Stimulated activated CD8-positive, alpha-beta memory T cell treated with anti-CD3 and anti-CD28 coated beads, Interleukin-4, amount 100 ng/mL, for 4 hours (primary cell): Measurements from ENCODE around the gene CACNA2D3.

ENCODE experiments used
- DNase-seq, 2 donors: peaks; one replicate each; pipeline ENCODE4 v3.0.0-alpha.2; 2020; ENCODE audit warnings: low read depth in 2 of 2, low spot score in 1 of 2

The CACNA2D3 gene

DNA sequence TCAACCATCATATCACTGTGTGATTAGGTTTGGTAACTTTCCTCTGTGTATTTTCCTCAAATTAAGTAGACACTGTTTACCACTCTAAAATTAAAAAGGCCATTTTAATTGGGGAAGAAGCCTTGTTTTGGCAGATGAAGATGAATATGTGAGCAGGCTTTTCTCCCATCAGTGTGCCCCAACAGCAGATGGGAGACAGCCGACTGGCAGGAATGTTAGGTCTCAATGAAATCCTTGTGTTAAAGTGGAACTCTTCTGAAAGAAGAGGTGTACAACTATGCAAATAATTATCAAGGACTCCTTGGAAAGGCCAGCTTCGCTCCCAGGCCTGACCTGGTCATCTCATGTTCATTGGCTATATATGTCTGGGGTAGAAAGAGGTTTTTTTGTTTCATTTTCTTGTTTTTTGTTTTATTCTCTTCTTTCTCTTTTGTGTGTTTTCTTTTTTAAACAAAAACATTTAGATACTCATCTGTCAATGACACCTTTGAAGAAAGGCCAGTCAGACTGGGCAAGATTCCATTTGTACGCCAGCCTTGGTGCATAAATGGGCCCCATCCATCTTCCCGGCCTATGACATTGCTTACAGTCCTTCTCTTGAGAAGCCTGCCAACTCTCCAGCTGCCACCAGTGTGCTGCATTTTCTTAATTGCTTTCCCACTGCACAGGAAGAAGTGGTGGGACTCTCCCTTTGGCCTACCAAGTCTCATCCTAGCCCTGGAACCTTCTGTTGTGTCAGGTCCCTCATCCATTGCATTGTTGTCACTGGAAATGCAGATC is 779.7 kb downstream of the CACNA2D3 start:
- no peak for DNase-seq

DNA sequence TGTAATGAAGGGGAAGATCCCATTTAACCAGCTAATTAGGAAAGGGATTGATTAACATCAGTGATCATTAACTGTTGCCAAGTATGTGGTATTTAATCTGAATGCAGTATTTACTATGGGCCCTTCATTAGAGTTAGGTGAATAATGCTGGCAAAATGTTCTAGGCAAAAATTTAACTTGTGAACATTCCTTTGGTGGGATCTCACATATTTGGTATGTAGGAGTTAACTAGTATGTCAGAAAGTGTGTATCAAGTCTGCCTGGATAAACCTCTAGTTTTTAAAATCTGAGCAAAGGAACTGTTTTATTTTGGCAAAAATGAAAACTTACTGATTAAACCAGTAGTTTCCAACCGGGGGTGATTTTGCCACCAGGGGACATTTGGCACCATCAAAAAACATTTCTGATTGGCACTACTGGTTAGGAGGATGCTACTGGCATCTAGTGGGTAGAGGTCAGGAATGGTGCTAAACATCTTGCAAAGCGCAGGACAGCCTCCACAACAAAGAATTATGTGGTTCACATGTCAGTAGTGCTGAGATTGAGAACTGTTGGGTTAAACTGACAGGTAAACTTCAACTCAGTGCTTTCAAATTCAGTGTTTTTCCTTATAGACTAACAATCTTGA is 783.0 kb downstream of the CACNA2D3 start:
- DNase-seq = no peak

DNA sequence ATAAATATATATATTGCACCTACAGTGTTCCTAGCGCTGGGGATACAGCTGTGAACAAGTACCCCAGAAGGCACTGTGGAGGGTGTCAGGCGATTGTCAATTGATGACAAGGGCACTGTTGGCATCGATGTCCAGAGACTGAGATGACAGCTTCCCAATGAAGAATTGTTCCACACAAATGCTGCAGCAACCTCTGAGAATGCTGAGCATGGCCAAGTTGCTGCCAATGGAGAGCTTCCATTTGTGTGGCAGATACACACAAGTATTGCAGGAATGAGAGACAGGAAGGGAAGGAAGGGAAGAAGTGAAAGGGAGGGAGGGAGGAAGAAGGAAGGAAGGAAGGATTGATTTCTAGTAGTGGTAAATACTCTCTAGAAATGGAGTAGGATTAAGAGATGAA is 783.6 kb downstream of the CACNA2D3 start:
- DNase-seq = no peak

DNA sequence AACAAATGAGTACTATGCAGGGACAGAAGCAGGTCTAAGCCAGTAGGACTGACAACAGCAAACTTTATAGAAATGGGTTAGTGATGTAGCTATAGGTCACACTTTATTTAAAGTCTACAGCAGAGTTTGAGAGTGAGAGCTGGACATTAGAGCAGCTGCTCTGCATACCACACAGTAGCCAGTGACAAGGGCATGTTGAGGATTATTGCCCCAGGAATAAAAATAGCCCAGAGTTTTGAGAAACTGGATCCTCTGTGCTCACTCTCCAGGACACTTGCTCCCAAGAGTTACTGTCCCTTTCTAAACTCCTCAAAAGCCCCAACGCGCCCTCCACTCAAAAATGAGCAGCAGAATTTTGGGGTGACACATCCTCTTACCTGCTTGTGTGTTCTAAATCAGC is 784.4 kb downstream of the CACNA2D3 start:
- DNase-seq = no peak

DNA sequence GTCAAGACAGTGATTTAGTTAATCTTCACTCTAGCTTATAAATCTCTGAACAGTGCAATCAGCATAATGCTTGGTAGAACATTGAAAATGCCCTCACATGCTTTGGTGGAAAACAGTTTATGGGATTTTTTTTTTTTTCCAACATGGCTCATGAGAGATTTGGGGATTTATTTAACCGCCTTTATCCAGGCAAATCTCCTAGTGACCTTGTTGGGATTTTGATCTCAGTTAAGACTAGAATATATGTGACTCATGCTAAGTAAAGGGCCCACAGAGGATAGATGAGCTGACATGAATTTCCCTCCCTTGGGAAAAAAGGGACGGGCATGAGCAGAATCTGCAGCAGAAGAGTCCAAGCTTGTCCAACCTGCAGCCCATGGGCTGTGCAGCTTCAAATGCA is 786.8 kb downstream of the CACNA2D3 start:
- no peak for DNase-seq

DNA sequence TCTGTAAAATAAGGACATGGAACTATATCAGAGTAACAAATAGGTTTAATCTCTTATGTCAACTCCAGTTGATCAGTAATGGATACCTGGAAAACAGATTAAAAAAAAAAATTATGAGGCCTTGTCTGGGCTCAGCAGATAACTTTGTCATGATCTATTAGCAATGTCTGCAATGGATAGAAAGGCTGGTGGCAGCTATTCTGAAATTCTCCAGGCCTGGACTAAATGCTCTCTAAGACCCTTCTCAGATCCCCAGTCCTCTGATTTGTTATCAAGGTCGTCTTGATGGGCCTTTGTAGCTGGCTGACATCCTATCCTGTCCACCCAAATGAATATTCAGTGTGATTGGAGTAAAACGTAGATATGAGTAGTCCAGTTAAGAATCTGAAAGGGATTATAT is 791.8 kb downstream of the CACNA2D3 start:
- no peak for DNase-seq

DNA sequence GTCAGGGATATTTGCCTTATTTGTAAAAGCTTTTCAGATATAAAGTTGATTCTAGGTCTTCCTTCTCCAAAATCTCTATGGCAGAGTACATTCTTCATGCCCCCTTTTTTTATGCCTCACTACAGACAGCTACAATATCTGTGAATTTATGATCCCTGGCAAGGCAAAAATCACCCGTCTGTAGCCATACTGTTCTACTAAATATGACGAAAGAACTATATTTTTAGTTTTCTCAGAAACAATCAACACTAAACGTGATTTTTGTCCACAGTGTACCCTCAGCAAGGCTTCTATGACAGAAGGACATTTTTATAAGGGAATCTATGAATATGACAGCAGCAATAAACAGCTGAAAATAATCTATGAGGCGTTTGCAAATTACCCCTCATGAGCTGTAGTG is 792.8 kb downstream of the CACNA2D3 start:
- DNase-seq = no peak

DNA sequence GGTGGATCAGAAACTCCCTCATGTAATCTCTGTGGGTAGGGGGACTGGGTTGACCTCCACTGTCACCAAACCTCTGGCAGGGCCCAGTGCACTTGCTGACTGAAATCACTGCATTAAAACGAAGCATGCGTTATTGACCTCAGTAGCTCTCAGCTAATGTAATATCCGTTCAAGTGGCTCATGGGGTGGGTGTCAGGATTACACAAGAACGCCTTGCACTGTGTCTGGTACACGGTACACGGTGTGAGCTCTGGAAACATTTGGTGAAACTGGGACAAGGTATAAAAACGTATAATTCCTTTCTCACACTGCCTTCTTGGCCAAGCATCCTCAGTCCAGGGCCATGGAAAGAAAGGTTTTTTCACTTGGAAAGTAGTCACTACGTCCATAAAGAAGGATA is 793.6 kb downstream of the CACNA2D3 start:
- DNase-seq = no peak

DNA sequence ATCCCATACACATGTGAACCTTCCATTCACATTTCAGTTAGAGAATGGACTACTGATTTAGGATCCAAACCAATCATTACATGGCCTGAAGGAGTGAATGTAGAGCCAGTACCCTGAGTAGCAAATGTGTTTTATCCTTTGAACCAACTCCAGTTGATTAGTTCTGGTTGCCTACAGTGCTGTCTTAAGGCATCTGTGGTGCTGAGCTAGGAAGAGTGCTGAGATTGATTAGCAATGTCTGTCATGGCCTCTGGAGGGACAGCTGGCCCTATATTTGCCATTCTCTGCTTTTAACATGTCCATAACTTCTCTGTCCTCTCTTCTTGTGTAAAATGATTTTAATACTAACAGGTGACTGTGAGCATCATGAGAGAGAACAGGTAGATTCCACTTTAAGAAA is 794.4 kb downstream of the CACNA2D3 start:
- DNase-seq = no peak

DNA sequence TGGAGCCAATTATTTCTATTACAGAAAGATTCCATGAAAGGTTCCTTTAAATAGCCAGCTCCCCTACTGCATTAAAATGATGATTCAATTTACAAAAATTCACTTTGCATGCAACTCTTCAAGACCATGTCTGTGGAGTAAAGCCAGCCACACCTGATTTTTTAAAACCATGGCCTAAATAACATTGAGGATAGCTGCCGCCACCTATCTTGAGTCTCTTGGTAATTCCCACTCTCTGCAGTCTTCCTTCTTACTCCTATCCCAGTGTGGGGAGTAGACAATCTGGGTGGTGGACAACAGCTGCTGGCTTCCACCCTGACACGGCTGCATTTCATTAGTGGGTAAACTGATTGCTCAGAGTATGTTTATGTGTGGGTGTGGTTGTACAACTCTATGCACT is 794.8 kb downstream of the CACNA2D3 start:
- no peak for DNase-seq

DNA sequence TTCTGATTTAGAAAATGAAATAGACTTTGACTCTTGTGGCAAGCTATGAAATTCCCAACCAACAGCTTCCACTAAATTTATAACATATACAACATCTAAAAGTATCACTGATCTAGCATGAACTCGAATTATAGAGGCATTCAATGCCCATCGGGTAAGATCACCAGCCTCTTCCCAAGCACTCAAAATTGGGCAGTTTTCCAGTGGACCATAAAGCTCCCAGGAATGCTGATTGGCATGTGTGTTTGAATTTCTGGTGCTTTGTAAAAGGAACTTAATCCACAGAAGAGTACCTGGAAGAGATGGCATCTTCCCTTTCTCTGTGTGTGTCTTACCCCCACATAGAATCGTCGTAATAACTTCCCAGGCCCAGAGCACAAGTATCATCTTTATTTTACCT is 795.5 kb downstream of the CACNA2D3 start:
- DNase-seq = no peak

DNA sequence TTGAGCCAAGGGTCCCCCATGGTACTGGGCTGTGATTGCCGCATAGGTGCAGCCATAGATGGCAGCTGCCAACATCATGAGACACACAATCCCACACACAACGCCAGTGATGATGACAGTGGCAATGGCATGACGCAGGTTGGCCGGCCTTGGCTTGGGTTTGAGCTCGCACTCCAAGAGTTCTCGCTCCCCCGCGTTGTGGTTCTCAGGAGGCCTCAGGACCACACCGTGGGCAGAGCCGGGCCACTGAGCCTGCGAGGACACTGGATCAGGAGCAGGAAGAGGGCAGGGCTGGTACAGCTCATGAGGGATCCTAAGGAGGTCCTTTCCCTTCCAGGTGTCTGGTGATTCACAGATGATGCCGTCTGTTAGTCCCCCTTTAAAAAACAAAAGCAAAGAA is 796.2 kb downstream of the CACNA2D3 start:
- no peak for DNase-seq

DNA sequence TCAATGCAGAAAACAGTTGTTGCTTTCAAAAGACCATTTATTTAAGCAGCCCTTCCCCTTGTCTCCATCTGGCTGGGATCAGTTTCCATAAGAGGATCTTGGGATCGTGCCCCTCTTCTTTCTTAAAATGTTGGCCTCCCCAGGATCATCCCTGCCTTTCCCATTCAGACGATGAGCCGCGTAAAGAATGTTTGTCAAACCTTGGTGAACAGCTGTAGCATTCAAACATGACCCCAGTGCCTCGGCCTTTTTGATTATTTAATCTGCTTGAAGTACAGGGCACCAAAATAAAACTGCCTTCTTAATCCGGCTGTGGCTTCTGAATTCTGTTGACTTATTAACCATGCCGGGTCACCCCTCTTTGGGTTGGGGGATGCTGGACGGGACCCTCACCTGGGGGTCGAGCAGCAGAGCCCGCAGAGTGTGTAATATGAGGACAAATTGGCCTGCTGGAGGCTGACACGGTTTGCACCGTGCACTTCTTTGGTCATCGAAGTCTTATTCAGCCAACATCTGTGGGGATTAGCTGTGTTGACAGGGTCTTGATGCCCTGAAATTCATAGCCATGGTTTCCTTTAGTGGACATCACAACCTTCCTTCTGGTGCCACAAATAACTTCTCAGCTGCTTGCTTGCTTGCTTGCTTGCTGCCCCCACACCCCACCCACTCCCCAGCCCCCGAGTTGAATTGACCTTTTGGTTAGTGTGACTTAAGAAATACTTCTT is 805.9 kb downstream of the CACNA2D3 start, which contains the start of gene LRTM1:
LRTM1 (minus strand) TSS at position 14 of the 725 bp plus-strand sequence. CDS start 148 bp downstream, outside the sequence.
- DNase-seq = no peak

DNA sequence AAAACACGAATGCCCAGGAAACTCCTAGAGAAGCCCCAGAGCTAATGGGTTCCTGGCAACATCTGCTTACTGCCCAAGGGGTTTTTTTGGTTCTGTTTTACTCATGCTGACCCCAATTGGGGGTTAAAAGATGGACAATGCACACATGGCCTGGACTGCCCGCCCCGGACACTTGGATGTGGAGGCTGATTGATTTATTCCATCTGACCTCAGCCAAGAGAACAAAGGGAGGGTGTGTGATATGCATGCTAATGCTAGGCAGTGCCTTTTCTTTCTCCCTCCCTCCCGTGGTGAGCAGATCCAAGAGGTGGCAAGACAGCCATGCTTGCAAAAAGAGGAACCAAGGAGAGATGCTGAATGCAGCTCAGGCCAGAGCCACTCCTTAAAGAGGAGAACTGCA is 808.8 kb downstream of the CACNA2D3 start:
- no peak for DNase-seq

DNA sequence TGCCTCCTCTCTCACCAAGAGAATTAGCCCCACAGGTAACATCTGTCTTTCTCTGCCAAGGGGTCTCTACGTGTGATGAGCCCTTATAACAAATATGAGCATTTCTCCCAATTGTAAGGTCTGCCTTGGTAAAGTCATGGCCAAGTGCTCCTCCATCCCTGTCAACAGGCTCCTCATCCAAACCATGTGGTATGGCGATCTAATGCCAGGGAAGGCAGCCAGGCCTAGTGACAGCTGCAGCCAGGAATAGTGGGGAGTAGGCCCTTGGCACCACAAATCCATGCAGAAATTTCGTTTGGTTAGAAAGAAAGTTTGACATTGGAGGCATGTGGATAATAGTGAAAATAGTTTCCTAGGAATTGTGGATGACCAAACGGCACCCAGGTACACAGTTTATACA is 810.3 kb downstream of the CACNA2D3 start:
- DNase-seq = no peak

DNA sequence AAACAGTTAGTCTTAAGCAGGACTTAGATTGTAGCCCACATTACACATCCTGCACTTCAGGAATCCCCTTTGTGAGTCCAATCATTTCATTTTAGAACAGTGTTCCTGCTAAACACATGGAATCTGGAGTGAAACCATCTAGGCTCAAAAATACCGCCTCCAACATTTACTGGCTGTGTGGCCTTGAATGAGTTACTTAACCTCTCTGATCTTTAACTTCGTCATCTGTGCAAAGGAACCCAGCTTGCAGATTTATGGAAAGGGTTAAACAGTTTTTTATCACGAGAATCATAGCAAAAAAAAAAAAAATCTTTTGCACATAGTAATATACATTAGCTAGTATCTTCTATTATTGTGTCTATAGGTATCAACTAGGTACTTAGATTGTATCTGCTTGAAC is 813.5 kb downstream of the CACNA2D3 start:
- DNase-seq = no peak

DNA sequence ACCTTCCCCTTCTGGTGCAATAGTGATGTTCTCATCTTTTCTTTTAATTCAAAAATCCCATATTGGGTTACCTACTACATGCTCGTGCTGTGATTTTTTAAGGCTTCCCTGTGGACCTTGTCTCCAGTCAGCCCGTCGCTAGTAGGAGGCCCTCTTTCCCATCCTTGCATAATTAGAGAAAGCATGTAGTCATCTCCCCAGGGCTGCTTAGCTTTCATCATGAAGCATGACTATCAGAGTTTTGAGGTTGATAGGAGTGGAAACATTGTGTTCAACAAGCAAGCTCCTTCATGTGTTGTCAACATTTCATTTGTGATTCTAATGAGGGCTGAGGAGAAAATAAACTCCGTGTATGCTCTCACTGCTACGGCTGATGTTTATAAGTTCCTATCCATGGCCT is 814.2 kb downstream of the CACNA2D3 start:
- DNase-seq = no peak

DNA sequence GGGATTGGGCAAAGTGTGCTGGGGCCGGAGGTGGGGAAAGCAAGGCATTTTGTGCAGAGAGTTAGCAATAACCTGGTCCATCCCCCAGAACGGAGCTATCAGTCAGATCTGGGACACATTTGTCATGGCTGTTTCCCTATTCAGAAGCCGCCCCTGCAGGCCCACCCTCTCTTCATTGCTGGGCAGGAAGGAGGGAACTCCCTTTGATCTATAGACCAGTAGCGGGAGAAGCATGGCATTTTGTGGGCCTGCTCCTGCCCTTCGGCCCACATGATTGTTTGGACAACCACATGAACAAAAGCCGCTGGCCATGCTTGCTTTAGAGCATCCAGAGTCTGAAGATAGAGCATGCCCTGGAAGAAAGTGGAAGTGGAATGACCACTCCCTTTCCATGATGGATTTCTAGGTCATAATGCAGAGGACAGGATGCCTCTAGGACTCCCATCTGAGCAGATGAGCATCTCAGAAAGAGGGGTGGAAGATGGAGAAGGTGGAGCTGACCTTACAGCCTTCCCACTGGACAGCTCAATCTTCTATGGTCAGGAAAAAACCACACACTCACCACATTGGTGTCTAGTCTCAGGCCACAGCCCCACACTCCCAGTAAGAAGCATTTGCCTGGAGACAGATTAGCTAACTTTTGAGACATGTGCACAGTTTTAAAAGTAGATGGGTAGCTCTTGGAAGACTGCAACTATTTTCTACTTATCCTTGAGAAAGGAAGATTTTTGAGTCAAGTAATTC is 817.4 kb downstream of the CACNA2D3 start:
- DNase-seq = no peak

DNA sequence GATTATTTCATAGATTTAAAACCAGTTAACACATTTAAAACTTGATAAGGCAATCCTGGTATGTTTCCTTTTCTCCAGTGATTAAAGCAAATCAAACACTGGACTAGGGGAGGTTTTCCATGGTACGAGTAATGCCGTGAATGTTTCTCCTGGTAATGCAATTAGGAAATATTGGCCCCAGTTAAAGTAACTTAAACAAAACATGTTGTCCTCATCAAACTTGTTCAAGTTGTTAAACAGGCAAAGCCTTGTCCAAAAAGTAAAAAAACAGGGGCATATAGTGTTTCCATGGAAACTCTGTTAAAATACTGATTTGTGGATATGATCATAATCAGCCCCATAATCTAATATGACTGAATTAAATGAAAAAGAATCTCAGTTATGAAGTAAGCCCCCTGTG is 818.6 kb downstream of the CACNA2D3 start:
- DNase-seq = no peak

DNA sequence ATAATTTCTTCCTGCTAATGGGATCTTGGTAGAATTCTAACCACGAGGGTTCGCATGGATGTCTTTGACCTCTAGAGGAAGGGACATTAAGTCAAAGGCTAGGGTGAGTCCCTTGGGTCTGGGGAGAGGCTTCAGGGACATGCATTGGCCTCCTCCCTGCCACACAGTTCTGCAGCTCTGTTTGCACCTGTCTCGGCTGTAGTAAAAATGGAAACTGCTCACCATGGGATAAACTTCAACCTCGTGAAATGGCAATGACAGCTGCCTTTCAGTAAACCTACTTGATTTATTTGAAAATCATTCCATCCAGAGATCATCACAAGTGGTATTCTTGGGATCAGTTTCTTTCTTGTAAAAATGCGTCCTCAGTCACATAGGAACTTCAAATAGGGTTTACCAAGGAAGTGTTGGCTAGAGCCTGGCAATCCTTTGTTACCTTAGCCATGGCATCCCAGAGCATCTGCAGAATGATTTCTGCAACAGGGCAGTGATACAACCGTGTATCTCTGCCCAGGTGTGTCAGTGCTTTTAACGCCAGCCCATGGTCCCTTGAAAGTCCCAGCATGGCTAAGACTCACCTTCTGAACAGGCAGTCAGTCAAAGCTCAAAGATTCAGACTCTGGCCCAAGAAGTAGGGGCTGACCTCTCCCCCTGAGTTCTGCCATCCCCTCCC is 819.5 kb downstream of the CACNA2D3 start:
- DNase-seq = no peak

DNA sequence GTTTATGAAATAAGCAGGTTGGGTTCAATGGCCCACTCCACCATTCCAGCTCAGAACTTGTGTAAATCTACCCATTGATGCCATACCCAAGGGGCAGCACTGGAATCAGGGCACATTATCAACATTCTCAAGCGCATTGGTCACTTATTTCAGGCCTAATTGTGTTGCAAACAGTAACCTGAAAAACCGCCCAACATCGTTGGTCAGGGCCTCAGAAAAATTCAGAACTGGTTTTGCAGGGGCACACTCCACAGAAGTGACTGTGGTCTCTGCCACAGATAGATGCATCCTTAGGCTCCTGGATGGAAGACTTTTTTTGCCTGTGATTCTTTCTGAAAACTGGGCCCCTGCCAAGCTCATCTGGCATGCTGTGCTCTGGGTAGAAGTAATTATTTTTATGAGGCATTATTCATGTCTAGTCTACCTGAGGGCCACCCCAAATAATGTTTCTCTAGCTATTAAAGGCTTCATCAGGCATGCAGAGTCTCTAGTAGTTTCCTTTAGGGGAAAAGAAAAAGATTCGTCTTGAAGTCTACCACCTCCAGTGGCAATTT is 827.2 kb downstream of the CACNA2D3 start:
- DNase-seq = no peak
